ENCODE measurements around the gene KIFAP3.
"Not testable (repeated sequence)": the region's sequence is repeated elsewhere in the genome, so short reads cannot be mapped to it uniquely, and the experiment has no call there.

KIFAP3 gene

GRCh38 chr1:169882039-169882511 is 192.4 kb downstream of the KIFAP3 start:
- no peak for DNase-seq

- no peak for DNase-seq
Observed at GRCh38 chr1:169879034-169879840, 195.3 kb downstream of the KIFAP3 start.

GRCh38 chr1:169878498-169878897 is 196.0 kb downstream of the KIFAP3 start:
- no peak for DNase-seq

- DNase-seq = no peak
Observed at GRCh38 chr1:169877800-169878491, 196.5 kb downstream of the KIFAP3 start.

GRCh38 chr1:169874229-169874628 is 200.3 kb downstream of the KIFAP3 start:
- DNase-seq = no peak

GRCh38 chr1:169873582-169874199 is 200.8 kb downstream of the KIFAP3 start:
- no peak for DNase-seq

- DNase-seq = no peak
Observed at GRCh38 chr1:169872906-169873305, 201.6 kb downstream of the KIFAP3 start.

- not testable (repeated sequence) for DNase-seq
Observed at GRCh38 chr1:169871988-169872387, 202.5 kb downstream of the KIFAP3 start.

Measured in DMS153 (cell line).